Activated T-helper 2 cell treated with anti-CD3 and anti-CD28 coated beads, Interferon-gamma antibody, Interleukin-2, Interleukin-4, amounts not matched to agents 10 μg/mL and 5 μg/mL and 100 μg/mL, durations not matched to agents 14 hours and 24 hours and 36 hours (primary cell): ENCODE results near the gene PLAAT3. TPM values are rescaled to one million over a fixed set of nuclear protein-coding genes. Genes with fewer than 3 reads are reported as not detected.
A peak's percentile ranks its signal among the peaks of the same experiment; 100 is the strongest.

Source experiments
- DNase-seq: peaks from one replicate; pipeline ENCODE4 v3.0.0; 2021; ENCODE audit warnings: low spot score
- H3K27ac Mint-ChIP-seq: one replicate; pipeline ENCODE4 v1.8.0; 2021; ENCODE audit warnings: mixed read lengths
- H3K27me3 Mint-ChIP-seq: one replicate; pipeline ENCODE4 v1.8.0; 2021; ENCODE audit warnings: low read depth, mixed read lengths
- H3K36me3 Mint-ChIP-seq: one replicate; pipeline ENCODE4 v1.8.0; 2021; ENCODE audit warnings: low read depth, mixed read lengths
- H3K4me1 Mint-ChIP-seq: one replicate; pipeline ENCODE4 v1.8.0; 2021; ENCODE audit warnings: low read depth, mixed read lengths
- H3K4me3 Mint-ChIP-seq: one replicate; pipeline ENCODE4 v1.8.0; 2021; ENCODE audit warnings: low read depth, mild to moderate bottlenecking, moderate library complexity, mixed read lengths
- H3K9me3 Mint-ChIP-seq: one replicate; pipeline ENCODE4 v1.8.0; 2021; ENCODE audit warnings: mixed read lengths
- intact Hi-C: fragments of 100-400 bp; cut with micrococcal nuclease; formaldehyde crosslinking; loops from one replicate; pipeline ENCODE4 v1.15.1; 2023
- total RNA-seq: library from RNA; stranded (reverse); gene quantifications from 2 replicates; pipeline ENCODE4 v1.2.3, GENCODE V29; 2022

The PLAAT3 gene
- total RNA-seq, 1 donor from 2014 or later: 15.2 TPM

- DNase-seq: no peak
- Mint-ChIP-seq H3K4me1 (peaks cover 16% of the 10 kb centered on the region), H3K27ac (peak overlapping the region; percentile 57), H3K27me3 (peaks cover 18% of the 10 kb centered on the region), H3K4me3 (peak overlapping the region; percentile 67), H3K9me3 (peaks cover 8% of the 10 kb centered on the region), H3K36me3 (peaks cover 10% of the 10 kb centered on the region)
- intact Hi-C loops: no loop called here
Measured at GRCh38 chr11:63574856-63575602, 39.2 kb downstream of the PLAAT3 start.

DNA sequence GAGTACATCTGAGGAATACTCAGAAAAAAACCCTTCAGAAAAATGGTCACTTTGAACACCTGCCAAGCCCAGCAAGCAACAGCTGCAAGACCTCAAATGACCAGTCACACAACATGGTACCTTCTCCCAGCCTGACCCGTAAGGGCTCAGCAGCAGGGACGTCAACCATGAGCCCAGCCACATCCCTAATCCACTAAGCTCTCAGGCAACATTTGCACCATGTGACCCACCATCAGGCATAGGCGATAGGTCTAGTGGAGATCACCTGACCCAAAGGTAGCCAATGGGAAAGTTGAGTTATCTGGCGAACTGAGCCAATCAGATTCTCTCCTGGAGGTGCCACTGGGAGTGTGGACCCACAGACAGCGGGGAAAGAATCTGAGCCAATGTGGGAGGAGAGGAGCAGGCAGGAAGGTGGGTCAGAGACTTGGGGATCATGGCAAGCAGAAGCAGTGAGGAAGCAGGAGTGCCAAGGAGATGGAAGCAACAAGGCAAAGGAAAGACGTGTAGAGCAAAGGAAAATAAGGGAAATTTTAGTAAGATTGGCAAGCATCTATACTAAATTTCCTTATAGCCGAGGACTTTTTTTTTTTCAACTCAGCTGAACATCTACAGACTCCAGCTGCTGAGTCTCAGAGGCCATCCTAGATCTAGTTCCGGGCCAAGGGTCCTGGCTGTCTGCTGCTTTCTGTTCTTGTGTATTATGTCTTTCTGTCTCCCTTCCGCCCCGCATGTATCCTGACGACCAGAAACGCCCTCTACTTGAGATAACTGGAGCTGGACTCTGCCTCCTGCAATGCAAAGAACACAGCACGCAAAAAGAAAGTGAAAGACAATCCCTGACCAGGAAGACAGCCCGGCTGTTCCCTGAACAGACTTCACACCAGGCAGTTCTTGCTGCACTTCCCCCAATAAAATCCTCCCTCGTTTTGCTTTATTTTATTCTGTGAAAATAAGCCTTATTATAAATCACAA lies 40.1 kb downstream of the PLAAT3 start:
- intact Hi-C loops: no loop called here

GRCh38 chr11:63572026-63572688 lies 42.1 kb downstream of the PLAAT3 start:
- Mint-ChIP-seq H3K36me3 (peaks cover 4% of the 10 kb centered on the region), H3K4me1 (peaks cover 28% of the 10 kb centered on the region), H3K27me3 (peaks cover 21% of the 10 kb centered on the region), H3K27ac (no peak overlapping the region), H3K4me3 (no peak overlapping the region), H3K9me3 (no peaks in the 10 kb centered on the region)
- DNase-seq: no peak
- intact Hi-C loops: no loop called here

More for the DNA sequence above, 40.1 kb downstream of the PLAAT3 start:
- Mint-ChIP-seq H3K9me3 (peaks cover 8% of the 10 kb centered on the region), H3K4me3 (peak overlapping the region; percentile 67), H3K36me3 (peaks cover 7% of the 10 kb centered on the region), H3K4me1 (peaks cover 16% of the 10 kb centered on the region), H3K27ac (peak overlapping the region; percentile 70), H3K27me3 (peaks cover 21% of the 10 kb centered on the region)
- peak; percentile 34 for DNase-seq

DNA sequence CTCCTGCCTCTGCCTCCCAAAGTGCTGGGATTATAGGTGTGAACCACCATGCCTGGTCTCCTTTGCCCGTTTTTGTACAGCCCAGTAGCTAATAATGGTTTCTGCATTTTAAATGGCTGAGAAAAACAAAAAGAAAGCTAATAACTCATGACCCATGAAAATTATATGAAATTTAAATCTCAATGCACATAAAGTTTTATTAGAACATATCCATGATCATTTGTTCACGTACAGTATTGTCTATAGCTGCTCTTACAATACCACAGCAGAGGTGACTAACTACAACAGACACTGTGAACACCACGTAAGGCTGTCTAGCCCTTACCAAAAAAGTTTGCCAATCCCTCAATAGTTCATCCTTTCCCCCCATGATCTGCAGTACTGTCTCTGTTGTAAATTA lies 44.7 kb downstream of the PLAAT3 start:
- H3K4me3 Mint-ChIP-seq: no peak overlapping the region
- peaks cover 38% of the 10 kb centered on the region for H3K4me1 Mint-ChIP-seq
- peaks cover 21% of the 10 kb centered on the region for H3K27me3 Mint-ChIP-seq
- H3K9me3 Mint-ChIP-seq: no peaks in the 10 kb centered on the region
- peaks cover 4% of the 10 kb centered on the region for H3K36me3 Mint-ChIP-seq
- intact Hi-C loops: loop anchor here (5.0 kb wide), 1 partner anchor 43 kb away; the partner anchor contains the start of gene PLAAT3
- no peak overlapping the region for H3K27ac Mint-ChIP-seq
- no peak for DNase-seq

GRCh38 chr11:63567044-63567840 lies 47.0 kb downstream of the PLAAT3 start:
- H3K4me3 Mint-ChIP-seq: no peak overlapping the region
- H3K27ac Mint-ChIP-seq: peak overlapping the region; percentile 94
- peaks cover 44% of the 10 kb centered on the region for H3K4me1 Mint-ChIP-seq

GRCh38 chr11:63564784-63565350 lies 49.4 kb downstream of the PLAAT3 start:
- Mint-ChIP-seq H3K4me1 (peaks cover 57% of the 10 kb centered on the region), H3K4me3 (no peak overlapping the region), H3K9me3 (no peaks in the 10 kb centered on the region), H3K36me3 (no peaks in the 10 kb centered on the region), H3K27me3 (peaks cover 2% of the 10 kb centered on the region), H3K27ac (no peak overlapping the region)
- DNase-seq: no peak
- intact Hi-C loops: loop anchor here (1.0 to 5.0 kb wide), 3 partner anchors 29 to 120 kb away; partner anchors contain the start of genes PLAAT3 and PLAAT4

More at GRCh38 chr11:63567044-63567840, 47.0 kb downstream of the PLAAT3 start:
- H3K9me3 Mint-ChIP-seq: no peaks in the 10 kb centered on the region
- H3K27me3 Mint-ChIP-seq: peaks cover 21% of the 10 kb centered on the region
- no peaks in the 10 kb centered on the region for H3K36me3 Mint-ChIP-seq
- intact Hi-C loops: loop anchor here (1.0 to 5.0 kb wide), 7 partner anchors 14 to 124 kb away; partner anchors contain the start of genes PLAAT3 and PLAAT5
- peak; percentile 70 for DNase-seq

- Mint-ChIP-seq H3K4me3 (no peak overlapping the region), H3K27ac (no peak overlapping the region), H3K36me3 (no peaks in the 10 kb centered on the region), H3K4me1 (peaks cover 58% of the 10 kb centered on the region), H3K27me3 (no peaks in the 10 kb centered on the region), H3K9me3 (no peaks in the 10 kb centered on the region)
- DNase-seq: peak; percentile 44
- intact Hi-C loops: loop anchor here (1.0 kb wide), 2 partner anchors 28 to 119 kb away; partner anchors contain the start of gene PLAAT4
Measured at GRCh38 chr11:63564056-63564774, 50.0 kb downstream of the PLAAT3 start.

GRCh38 chr11:63563201-63564055 lies 50.8 kb downstream of the PLAAT3 start, which contains the start of gene PLAAT2:
TSS of gene PLAAT2 (minus strand) at chr11:63563379. CDS start at chr11:63563324, 55 bp downstream.
- H3K27ac Mint-ChIP-seq: peak within 1 kb of the TSS; percentile 4
- no peak within 1 kb of the TSS for H3K4me3 Mint-ChIP-seq
- H3K4me1 Mint-ChIP-seq: peaks cover 55% of the 10 kb centered on the region

GRCh38 chr11:63560506-63561180 lies 53.6 kb downstream of the PLAAT3 start:
- Mint-ChIP-seq H3K36me3 (no peaks in the 10 kb centered on the region), H3K27me3 (no peaks in the 10 kb centered on the region), H3K4me3 (no peak overlapping the region), H3K9me3 (no peaks in the 10 kb centered on the region), H3K27ac (no peak overlapping the region), H3K4me1 (peaks cover 46% of the 10 kb centered on the region)
- intact Hi-C loops: no loop called here
- DNase-seq: no peak

More at GRCh38 chr11:63563201-63564055, 50.8 kb downstream of the PLAAT3 start, which contains the start of gene PLAAT2:
- no peaks in the 10 kb centered on the region for H3K36me3 Mint-ChIP-seq
- no peaks in the 10 kb centered on the region for H3K27me3 Mint-ChIP-seq
- intact Hi-C loops: loop anchor here (1.0 kb wide), 2 partner anchors 27 to 118 kb away; partner anchors contain the start of gene PLAAT4
- H3K9me3 Mint-ChIP-seq: no peaks in the 10 kb centered on the region
- no peak for DNase-seq
